ENCODE data around the gene HEBP2.
"Not testable (repeated sequence)": the region's sequence is repeated elsewhere in the genome, so short reads cannot be mapped to it uniquely, and the experiment has no call there.

The HEBP2 gene

DNA sequence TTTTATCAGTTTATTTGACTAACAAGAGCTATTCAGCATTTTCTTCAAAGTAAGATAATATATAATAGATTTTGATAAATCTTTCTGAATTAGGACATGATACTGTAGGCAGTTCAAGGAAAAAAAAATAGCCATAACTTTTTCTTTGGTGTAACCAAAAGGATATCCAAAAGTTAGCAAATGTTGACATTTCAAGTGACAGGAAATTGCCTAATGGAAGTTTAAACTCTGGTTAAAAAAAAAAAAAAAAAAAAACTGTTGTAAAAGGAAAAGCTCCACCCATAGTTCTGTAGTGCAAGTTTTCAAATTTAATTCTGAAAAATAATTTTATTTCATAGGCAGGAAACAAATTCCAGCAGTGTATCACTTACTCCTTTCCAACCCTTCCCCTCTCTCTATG is 18.8 kb downstream of the HEBP2 start:
- no peak for DNase-seq (ENCODE audit: low read depth in 1 of 2, low spot score in 1 of 2)

DNA sequence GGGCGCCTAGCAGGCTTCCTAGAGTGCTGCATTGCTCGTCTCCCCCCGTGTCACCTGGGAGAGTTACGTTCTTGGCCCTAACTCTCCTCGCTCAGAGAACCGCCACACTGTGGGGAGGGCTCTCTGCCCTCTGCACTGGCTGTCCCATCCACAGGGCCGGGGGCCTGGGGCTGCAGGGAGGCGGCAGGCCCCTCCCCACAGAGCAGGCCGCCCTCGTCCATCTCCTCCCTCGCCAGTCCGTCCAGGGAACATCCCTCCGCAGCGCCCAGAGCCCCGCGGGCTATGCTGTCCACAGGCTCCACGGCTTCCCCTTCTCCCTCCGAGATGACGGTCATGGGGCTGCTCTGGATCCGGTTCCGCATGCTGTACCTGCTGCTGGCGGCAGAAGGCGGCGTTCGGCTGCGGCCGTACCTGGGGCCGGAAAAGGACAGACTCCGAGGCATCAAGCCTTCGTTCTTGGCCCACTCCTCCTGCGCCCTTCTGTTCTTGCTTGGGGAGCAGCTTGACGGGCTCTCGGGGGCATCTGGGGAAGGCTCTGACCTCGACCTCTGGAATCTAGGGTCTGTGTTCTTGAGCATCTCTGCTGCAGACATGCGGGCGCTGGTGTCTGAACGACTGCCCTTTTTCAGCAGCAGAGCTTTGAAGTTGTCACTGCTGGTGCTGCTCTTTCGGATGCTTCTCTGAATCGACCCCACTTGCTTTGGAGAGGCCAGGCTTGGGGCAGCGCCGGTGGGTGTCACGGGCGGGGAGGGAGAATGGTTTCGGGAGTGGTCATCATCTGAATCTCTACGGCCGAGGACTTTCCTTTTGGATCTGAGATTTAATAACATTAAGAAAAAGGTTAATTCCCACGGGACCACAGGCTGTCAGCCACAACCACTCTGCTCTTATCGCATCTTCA is 20.2 kb downstream of the HEBP2 start:
- no peak for DNase-seq (ENCODE audit: low read depth in 1 of 2, low spot score in 1 of 2)

DNA sequence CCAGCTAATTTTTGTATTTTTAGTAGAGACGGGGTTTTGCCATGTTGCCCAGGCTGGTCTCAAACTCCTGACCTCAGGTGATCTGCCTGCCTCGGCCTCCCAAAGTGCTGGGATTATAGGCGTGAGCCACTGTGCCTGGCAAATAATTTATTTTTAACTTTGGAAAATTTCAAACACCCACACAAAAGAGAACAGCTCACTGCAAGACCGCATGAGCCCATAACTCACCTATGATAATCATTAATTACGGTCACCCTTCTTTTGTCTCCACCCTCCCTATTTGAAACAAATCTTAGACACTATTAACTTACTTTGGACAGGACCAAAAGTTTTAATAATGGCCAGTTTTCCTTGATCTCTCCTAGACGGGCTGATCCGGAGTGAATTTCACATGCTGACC is 21.2 kb downstream of the HEBP2 start:
- not testable (repeated sequence) for DNase-seq (ENCODE audit: low read depth in 1 of 2, low spot score in 1 of 2)

DNA sequence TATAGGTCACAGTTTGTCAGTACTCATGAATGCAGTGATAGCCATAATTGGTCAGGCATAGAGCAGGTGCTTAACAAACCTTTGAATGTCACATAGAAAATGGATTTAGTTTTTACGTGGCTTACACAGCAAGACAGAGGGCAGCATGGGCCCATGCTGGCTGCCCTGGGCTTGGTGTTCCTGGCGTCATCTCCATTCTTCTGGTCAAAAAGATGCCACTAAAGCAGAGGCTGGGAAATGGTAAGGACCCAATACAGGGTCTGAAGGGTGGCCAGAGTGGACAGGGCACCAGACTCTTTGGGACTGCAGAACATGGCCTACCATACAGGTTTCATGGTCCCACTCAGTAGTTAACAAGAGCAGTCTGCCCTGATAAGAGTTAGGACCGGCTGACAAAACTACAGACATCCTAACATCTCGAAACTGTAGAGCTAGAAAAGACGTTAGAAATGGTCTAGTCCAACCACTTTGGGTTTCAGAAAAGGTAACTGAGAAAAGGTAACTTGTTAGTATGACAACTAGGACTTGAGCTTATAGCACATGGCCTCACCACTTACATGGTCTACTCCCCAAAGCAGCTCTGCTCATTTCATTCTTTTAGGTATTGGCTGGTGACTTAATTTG is 22.6 kb downstream of the HEBP2 start:
- DNase-seq (ENCODE audit: low read depth in 1 of 2, low spot score in 1 of 2): no peak

DNA sequence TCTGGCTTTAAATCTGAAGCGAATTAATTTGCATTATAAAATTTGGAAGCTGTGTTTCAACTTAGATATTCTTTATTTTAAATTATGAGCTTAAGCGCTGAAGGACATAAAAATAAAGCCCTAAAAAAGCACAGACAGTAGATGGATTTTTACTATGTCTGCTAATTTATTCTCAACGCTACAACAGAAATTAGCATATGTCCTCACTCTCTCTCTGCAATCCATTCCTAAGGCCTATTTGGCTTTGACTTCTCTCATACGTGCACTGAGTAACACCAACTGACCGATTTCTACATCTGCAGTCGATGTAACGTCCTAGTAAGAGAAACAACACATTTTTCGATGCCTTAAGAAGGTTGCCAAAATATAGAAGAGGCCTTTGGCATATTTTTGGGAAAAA is 23.7 kb downstream of the HEBP2 start:
- no peak for DNase-seq (ENCODE audit: low read depth in 1 of 2, low spot score in 1 of 2)

DNA sequence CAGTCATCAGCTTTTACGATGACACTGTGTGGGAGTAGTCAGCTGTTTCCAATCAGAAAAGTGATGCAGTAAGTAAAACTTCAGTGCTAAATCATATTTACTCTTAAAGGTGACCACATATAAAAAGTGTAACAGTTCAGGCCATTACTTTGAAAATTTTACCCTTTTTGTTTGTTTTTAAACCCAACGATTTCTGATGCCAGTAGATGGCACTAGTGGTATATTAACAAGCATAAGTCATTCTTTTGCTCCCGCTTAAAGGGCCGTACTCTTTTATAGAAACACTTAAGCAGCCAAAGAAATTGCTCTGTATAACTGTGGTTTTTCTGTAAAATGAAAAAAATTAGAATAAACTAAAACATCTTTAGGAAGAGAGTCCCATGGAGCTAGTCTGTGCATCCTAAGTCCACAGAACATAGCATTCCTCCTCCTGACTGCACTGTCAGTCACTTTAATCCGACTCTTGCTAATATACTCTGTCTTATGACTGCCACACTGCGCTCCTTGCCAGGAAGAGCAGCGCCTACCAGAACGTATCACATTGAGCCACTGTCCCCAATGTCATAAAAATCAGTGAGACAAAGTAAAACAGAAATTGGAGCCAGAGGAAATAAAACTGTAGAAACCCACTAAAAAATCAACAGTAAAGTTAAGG is 25.0 kb downstream of the HEBP2 start:
- DNase-seq (ENCODE audit: low read depth in 1 of 2, low spot score in 1 of 2): no peak

DNA sequence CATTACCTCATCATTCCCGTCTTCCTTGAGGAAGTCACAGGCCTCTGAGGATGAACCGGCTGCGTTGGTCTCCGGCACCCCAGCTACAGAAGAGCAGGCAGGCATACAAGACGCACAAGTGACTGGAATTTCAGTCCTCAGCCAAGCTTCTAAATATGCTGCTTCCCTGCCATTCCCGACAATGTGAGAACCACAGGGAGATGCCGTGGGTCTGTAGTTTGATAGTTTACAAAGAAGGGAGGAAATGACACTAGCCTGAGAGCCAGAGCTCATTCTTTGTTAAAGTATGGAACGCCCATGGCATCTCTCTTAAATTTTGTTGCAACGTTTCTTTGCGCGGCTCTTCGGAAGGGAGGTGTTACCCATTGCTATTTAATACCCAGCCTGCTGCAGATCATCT is 25.7 kb downstream of the HEBP2 start:
- no peak for DNase-seq (ENCODE audit: low read depth in 1 of 2, low spot score in 1 of 2)

DNA sequence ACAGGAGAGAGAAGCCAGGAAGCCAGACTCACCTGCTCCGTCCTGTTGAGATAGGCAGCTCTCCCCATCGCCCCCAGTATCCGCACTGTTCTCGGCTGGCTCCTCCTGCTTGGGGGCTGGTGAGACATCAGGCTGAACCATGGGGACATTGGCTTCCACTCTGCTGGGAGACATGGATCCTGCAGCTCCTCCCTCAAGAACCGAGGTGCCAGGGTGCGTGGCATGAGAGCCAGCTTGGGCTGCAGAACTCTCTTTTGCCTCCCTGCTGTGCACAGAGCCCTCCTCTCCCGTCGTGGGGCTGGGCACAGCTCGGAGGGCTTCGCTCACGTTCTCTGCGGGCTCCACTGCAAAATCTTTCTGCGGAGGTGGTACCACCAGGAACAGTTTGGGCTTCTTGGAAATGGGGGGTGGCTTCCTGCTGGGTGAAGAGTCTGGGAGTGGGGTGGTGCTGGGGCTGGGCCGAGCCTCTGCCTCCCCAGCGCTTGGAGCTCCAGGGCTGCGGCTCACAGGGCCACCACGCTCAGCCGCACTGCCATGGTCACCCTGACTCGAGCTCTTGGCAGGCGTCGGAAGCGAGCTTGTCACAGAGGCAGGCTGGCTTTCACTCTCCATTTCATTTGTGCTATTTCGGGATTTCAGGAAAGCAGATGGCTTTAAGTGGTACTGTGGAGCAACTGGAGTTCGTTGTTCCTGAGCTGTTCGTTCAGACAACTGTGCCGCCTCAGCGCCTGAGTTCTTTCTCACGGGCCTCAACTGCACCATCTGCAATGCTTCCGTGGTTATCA is 26.5 kb downstream of the HEBP2 start:
- no peak for DNase-seq (ENCODE audit: low read depth in 1 of 2, low spot score in 1 of 2)

DNA sequence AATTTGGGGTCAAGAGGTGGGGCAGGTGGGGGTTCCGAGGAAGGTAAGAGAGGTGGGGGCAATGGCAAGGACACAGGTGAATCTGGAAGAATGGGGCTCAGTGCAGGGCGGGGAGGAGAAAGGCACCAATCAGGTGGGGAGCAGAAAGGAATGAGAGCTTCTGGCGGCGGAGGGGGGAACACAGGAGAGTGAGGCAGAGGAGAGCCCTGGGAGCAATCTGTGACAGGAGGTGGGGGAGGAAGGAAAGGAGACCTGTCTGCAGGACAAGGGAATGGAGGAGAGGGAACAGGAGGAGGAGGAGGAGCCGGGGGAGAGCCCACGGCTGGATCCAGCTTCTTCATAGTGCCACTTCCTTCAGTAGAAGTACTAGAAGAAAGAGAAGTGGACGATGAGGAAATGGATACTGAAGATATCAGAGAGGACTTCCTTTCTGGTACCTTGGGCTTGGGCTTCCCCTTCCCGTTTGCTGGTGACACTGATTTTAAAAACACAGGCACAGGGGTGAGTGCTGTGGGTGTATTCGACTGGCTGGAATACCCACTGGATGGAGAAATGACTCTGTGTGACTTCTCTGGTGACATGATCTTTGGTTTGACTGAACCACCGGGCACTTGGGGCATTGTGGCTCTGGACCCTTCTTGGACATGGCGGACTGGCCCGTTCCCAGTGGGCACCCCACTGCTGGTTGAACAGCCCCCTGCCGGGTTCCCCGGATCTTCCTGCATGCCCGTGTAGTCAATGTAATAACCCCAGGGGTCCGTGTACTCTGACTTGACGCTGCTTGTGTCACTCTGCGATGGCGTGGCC is 27.4 kb downstream of the HEBP2 start:
- DNase-seq (ENCODE audit: low read depth in 1 of 2, low spot score in 1 of 2): no peak

DNA sequence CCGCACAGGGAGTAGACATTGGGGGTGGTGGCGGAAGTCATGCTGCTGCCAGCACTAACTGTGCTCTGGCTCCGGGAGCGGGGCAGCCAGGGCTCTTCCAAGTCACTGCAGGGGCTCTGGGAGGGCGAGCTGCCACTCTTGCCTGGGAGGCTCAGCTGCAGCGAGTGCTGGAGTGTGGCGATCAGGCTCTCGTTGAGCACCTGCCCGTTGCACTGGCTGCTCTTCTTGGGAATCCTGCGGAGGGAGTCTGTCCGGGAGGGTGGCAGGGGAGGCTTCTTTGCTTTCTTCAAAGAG is 28.0 kb downstream of the HEBP2 start:
- DNase-seq (ENCODE audit: low read depth in 1 of 2, low spot score in 1 of 2): no peak

DNA sequence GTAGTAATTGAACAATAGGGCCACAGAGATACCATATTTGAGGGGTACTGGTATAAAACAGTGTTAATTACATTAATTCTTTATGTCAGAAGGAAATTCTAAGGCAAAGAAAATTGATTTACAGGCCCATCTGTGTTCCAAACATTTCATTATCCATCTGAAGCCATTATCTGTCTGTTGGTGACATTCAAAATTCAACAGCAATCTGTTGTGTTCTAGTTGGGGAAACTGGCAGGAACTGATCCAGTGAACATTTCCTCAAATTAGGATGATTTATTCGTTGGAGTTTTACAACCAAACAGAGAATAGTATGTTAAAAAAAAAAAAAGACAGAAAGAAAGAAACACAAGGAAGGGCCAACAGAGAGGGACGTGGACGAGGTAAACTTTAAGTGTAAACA is 30.1 kb downstream of the HEBP2 start:
- no peak for DNase-seq (ENCODE audit: low read depth in 1 of 2, low spot score in 1 of 2)

DNA sequence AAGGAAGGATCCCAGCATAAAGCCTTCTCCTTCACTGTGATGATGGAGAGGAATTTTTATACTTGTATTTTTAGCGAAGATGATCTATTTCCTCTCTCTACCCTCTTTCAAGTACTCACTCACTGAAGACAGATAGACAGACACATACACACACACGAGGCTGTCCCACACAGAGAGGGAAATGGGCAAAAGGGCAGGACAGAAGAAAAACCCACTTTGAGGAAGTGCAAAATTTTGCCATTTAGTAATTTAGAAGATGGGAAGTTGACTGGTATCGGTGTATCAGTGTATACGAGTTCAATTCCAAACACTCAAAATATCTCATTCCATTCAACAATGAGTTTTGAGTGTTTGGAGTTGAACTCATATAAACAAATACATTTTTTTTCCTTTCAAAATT is 30.9 kb downstream of the HEBP2 start:
- no peak for DNase-seq (ENCODE audit: low read depth in 1 of 2, low spot score in 1 of 2)

DNA sequence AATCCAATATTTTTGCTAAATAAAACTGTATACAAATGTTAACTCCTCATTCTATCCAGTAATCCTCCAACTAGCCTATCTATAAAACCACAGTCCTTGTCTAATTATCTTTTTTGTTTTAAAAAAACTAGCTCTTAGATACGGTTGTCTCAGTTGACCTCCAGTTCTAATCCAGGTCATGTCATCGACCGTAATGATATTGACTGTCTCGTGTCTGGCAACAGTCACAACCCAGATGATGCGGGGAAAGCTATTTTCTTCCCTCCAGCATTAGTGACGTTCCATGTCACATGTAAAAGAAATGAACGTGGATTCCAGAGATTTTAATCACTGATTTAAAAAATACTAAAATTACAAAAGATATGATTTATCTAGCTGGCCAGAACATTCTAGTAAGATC is 35.5 kb downstream of the HEBP2 start:
- no peak for DNase-seq (ENCODE audit: low read depth in 1 of 2, low spot score in 1 of 2)

DNA sequence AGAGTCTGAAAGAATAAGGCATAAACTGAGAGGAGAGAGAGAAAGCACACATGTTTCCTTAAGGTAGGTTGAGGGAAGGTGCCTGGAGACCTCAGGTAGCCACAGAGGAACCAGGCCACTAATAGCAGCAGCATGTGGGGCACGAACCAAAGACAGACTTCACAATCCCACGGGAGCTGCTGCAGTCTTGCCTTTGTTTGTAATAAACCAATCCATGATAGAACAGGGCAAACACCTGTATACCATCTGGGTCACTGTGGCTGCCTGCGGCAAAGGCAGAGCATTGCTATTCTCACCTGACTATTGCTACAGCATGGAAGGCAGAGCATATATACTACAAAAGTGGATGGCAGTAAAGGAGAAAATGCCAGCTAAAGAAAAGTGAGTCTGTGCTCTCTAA is 36.3 kb downstream of the HEBP2 start:
- no peak for DNase-seq (ENCODE audit: low read depth in 1 of 2, low spot score in 1 of 2)

DNA sequence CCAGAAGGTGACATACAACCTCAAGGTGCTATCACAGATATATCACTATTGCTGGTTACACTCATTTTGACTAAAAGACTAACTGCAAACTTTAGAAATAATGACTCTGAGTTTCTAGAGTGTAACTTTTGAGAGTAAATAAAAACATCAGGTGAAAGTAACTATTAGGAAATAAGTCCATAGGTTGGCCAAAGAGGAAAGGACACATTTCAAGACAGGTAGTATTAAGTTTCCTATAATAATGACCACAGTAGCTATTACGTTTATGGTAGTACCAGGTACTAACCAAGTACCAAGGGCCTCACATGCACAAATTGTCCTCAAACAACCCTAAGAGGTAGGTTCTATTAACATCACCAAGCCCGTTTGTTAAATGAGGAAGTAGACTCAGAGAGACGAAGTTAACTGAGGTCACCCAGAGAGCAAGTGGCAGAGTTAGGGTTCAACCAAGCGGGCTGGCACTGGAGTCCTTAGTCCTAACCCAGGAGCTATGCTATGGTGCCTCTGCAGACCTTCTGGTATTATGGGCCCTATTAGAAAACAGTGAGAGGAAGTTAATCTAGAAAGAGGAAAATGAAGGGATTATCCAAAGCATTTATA is 36.8 kb downstream of the HEBP2 start:
- DNase-seq (ENCODE audit: low read depth in 1 of 2, low spot score in 1 of 2): no peak

DNA sequence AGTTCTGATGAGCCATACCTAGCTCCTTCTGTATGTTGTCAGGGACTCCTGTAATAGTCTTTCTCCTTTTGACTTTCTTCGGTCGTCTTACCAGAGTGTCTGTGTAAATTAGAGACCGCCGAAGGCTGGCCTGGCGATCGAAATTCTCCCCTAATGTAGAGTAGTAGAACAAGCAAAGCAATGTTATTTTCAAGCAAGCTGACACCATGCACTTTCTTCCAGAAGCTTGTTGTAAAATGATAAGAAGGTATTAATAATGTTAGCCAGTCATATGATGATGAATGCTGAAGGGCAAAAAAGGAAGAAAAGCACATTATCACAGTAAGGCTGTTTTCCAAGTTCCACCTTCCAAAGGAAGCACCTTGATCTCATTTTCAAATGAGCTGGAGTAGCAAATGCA is 37.9 kb downstream of the HEBP2 start:
- DNase-seq (ENCODE audit: low read depth in 1 of 2, low spot score in 1 of 2): no peak

DNA sequence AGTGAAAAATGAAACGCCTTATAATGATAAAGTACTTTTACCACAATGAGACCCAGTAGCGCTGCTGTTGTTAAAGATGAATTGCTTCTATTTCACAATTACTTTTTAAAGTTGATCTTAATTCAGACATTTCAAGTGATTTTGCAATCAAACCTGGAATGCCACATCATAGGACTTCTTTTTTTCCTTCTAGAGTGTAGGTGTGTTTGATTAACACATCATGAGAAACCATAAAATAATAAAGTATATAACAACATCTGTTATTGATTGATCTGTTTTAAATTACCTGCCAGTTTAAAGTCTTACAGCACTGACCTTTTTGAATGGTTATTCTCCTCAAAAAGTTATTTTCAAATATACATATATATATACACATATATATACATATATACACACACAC is 38.6 kb downstream of the HEBP2 start:
- no peak for DNase-seq (ENCODE audit: low read depth in 1 of 2, low spot score in 1 of 2)

DNA sequence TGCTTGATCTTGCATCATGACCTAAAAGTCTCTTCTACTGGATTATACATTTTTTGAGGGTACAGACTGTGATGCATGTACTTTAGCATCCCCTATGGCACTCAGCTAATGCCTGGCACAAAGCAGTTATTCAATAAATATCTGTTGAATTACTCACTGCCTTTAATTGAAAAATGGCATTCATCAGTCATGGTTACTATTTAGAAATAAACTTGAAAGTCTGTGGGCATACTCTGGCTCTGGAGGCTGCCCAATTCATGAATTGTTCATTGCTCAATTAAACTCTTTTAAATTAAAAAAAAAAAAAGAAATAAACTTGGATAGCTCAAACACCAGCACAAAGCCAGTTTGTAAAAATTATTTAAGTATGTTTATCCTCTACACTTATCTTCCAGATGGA is 40.0 kb downstream of the HEBP2 start:
- no peak for DNase-seq (ENCODE audit: low read depth in 1 of 2, low spot score in 1 of 2)

DNA sequence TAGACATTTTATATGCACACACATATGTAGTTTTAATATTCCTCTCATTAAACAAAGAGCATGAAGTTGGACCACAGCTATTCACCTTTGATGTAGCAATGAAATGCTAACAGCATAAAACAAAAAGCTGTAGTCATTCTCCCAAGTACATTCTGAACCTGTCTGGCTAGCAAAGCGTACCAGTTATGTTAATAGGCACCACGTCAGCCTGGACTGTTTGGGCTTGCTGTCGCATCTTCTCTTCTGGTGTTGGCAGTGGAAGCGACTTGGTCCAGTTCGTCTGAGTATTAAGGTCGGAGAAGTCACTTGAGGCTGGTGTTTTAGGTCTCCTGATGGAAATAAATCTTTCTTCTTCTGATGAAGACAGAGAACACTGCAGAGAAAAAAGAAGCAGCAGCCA is 42.8 kb downstream of the HEBP2 start:
- no peak for DNase-seq (ENCODE audit: low read depth in 1 of 2, low spot score in 1 of 2)

DNA sequence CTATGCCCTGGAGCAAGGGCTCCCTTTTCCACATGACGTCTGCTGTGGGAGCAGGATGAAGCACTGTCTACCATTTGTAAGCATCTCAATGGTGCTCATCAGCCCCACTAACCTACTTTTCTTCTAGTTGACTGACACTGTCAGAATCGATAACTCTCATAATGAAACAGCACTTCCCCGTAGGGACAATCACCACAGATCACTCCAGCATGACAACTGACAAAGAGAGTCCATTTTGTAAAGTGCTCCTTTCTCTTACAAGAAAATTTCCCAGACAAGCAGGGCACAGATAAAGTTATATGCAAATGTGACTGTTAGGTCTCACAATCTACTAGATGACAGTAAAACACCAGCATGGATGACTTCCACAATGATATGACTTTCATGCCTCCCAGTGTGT is 46.4 kb downstream of the HEBP2 start:
- no peak for DNase-seq (ENCODE audit: low read depth in 1 of 2, low spot score in 1 of 2)

DNA sequence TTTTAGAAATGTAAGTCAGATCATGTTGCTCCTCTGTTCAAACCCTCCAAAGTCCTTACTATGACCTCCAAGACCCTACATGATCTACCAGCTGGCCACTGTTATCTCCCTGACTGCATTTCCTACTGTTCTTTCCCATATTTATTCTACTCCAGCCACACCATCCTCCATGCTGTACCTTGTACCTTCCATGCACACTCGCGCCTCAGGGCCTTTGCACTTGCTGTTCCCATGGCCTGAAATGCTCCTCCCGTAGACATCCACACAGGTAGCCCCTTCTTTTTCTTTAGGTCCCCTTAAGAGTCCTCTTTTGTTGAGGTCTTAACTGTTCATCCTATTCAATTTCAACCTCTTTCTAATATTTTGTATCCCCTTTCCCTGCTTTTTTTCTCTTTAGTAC is 47.0 kb downstream of the HEBP2 start:
- no peak for DNase-seq (ENCODE audit: low read depth in 1 of 2, low spot score in 1 of 2)
